GM11168 (cell line): ENCODE data around the gene KRT14.
"Not testable (repeated sequence)": the region's sequence is repeated elsewhere in the genome, so short reads cannot be mapped to it uniquely, and the experiment has no call there.

Source experiments
- in situ Hi-C: fragments of 300-500 bp; cut with MboI; formaldehyde crosslinking; loops from one replicate; pipeline ENCODE4 v1.12.0; 2022; ENCODE audit warnings: low sequenced_read_pairs; ENCODE audit not compliant: unreplicated experiment

KRT14 gene

DNA sequence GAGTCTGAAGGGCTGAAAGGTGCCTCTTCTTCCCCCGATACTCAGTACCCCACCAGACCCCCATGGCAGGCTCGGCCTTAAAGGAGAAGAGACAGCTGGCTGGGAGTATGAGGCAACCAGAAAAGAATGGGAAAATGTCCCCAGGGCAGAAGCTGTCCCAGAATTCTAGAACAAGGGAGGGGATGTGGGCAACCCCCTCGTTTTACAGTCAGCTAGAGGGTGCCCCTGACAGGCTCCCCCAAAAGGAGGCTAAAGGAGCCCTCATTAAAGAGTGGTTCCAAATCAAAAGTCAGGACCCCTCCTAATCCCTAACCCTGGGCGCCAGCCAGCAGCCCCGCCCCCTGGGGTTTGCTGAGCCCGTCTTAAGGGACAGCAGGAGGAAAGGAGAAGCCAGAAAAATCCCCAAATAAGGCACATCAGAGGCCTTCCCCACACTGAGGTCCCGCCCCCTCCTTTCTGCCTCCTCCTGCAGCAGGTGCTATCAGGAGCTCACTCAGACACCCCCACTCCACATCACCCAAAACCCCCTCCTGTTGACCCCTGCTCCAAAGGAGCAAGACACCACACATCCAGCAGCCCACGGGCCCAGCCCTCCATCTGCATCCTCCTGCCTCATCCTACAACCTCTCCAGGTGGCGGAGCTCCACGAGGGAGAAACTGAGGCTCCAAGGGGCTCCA lies 36.6 kb upstream of the KRT14 start:
- in situ Hi-C loops: not testable (repeated sequence)

DNA sequence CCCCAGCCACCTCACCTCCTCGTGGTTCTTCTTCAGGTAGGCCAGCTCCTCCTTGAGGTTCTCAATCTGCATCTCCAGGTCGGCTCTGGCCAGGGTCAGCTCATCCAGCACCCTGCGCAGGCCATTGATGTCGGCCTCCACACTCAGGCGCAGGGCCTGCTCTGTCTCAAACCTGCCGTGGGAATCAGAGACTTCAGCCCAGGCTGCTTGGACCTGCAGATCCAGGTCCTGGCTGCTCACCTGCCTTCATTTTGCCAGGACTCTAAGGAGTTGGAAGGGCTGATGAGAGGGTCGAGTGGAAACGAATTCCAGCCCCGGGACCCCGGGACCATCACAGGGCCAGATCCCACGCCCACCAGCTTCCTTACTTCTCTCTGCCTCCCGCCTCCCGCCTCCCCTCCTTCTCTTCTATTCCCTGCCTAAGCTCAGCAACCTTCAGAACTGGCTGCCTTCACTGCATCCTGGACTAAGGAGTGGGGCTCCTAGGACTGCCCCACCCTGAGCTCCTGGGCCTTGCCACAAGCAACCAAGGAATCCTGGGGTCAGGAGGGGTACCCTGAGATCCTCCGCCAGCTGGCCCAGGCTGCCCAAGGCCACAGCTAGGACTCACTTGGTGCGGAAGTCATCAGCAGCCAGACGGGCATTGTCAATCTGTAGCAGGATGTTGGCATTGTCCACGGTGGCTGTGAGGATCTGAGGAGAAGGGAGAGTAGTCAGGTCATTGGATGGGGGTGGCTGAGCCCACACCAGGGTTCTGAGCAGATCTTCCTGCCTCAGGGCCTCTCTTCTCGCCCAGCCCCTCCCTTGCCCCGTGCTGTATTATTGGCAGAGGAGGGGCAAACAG lies 35.9 kb upstream of the KRT14 start:
- in situ Hi-C loops: not testable (repeated sequence)

DNA sequence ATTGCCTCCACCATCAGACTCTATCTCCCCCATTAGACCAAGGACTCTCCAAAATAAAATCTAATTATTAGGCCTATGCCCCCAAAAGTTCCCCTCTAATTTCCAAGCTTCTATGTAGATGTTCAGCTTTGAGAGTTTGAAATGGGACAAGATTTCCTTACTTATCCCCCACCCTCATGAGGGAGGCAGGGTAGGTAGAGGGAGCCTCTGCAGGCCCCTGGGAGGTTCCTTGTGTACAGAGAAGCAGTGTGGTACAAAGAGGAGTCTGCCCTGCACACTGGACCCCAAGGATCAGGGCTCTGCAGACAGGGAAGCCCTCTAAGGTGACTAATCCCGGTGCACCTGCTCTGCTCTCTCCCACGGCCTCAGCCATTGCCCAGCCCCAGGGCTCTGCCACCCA lies 35.2 kb upstream of the KRT14 start:
- in situ Hi-C loops: no loop called here

- in situ Hi-C loops: not testable (repeated sequence)
These were observed 34.7 kb upstream of the KRT14 start for GRCh38 chr17:41621435-41621817.

- in situ Hi-C loops: no loop called here
These were observed 34.1 kb upstream of the KRT14 start for GRCh38 chr17:41620583-41621434.

DNA sequence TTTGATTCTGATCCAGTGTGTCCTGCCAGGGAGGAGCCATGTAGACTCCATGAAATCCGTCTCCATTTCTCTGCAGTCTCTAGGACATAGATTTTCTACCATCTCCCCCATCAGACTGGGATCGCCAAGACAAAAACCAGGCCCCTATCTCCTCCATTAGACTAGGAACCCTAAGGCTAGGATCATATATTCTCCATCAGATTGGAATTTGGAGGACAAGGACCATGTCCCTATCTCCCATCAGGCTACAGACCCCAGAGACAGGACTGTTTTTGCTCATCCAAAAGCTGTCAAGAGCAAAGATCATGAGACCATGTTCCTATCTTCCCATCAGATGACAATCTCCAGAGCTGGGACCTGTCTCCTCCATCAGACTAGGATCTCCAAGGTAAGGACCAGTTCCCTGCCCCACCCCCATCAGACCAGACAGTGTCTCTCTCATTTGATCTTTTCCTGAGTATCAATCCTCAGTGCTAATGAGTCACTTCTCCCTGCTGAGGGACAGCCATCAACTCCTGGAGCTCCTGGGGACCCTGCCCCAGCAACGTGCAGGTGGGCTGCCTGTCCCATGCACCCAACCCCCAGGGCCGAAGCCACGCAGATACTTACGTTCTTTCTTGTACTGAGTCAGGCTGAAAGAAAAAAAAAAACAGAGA lies 33.4 kb upstream of the KRT14 start:
- in situ Hi-C loops: not testable (repeated sequence)

- in situ Hi-C loops: no loop called here
These were observed 32.6 kb upstream of the KRT14 start for GRCh38 chr17:41619036-41619926.

GRCh38 chr17:41618341-41619035 lies 31.8 kb upstream of the KRT14 start:
- in situ Hi-C loops: no loop called here

- in situ Hi-C loops: no loop called here
These were observed 31.0 kb upstream of the KRT14 start for GRCh38 chr17:41617698-41618097.

- in situ Hi-C loops: no loop called here
These were observed 30.4 kb upstream of the KRT14 start for GRCh38 chr17:41617136-41617535.

GRCh38 chr17:41616486-41616885 lies 29.8 kb upstream of the KRT14 start:
- in situ Hi-C loops: not testable (repeated sequence)

DNA sequence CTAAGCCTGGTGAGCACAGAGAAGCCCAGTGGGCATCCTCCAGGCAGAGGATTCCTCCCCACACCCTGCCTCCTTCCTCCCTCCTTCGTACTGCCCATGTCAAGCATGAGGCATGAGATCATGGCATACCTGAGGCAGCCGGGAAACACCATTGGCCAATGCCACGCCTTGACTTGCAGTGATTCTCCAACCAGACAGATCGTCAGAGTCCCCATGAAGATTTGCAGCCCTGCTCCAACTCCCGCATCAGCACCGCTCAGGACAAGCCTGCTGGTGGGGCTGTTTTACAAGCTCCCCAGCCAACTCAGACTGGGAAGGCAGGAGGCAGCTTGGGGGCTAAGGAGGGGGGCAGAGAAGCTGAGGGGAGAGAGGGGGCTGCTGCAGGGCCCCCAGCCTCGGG lies 28.8 kb upstream of the KRT14 start:
- in situ Hi-C loops: no loop called here

GRCh38 chr17:41614767-41615166 lies 28.1 kb upstream of the KRT14 start:
- in situ Hi-C loops: not testable (repeated sequence)

GRCh38 chr17:41614098-41614497 lies 27.4 kb upstream of the KRT14 start:
- in situ Hi-C loops: no loop called here

- in situ Hi-C loops: no loop called here
These were observed 26.8 kb upstream of the KRT14 start for GRCh38 chr17:41613277-41614082.

GRCh38 chr17:41612376-41613160 lies 25.9 kb upstream of the KRT14 start, which contains the start of gene KRT16:
KRT16 (minus strand) TSS chr17:41612767; CDS start chr17:41612688, 79 bp downstream.
- in situ Hi-C loops: not testable (repeated sequence)
